ENCODE measurements around the gene MDM1. TPM values are rescaled to one million over a fixed set of nuclear protein-coding genes. Genes with fewer than 3 reads are reported as not detected.

Gene MDM1, protein sequence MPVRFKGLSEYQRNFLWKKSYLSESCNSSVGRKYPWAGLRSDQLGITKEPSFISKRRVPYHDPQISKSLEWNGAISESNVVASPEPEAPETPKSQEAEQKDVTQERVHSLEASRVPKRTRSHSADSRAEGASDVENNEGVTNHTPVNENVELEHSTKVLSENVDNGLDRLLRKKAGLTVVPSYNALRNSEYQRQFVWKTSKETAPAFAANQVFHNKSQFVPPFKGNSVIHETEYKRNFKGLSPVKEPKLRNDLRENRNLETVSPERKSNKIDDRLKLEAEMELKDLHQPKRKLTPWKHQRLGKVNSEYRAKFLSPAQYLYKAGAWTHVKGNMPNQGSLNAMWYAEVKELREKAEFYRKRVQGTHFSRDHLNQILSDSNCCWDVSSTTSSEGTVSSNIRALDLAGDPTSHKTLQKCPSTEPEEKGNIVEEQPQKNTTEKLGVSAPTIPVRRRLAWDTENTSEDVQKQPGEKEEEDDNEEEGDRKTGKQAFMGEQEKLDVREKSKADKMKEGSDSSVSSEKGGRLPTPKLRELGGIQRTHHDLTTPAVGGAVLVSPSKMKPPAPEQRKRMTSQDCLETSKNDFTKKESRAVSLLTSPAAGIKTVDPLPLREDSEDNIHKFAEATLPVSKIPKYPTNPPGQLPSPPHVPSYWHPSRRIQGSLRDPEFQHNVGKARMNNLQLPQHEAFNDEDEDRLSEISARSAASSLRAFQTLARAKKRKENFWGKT
- polyA plus RNA-seq (2011; rRNA removed), result 8.5 and 14.9 TPM in 2 replicates
- 2.3 and 2.8 TPM in 2 replicates for polyA minus RNA-seq (2011; rRNA and poly(A)+ RNA removed)

DNA sequence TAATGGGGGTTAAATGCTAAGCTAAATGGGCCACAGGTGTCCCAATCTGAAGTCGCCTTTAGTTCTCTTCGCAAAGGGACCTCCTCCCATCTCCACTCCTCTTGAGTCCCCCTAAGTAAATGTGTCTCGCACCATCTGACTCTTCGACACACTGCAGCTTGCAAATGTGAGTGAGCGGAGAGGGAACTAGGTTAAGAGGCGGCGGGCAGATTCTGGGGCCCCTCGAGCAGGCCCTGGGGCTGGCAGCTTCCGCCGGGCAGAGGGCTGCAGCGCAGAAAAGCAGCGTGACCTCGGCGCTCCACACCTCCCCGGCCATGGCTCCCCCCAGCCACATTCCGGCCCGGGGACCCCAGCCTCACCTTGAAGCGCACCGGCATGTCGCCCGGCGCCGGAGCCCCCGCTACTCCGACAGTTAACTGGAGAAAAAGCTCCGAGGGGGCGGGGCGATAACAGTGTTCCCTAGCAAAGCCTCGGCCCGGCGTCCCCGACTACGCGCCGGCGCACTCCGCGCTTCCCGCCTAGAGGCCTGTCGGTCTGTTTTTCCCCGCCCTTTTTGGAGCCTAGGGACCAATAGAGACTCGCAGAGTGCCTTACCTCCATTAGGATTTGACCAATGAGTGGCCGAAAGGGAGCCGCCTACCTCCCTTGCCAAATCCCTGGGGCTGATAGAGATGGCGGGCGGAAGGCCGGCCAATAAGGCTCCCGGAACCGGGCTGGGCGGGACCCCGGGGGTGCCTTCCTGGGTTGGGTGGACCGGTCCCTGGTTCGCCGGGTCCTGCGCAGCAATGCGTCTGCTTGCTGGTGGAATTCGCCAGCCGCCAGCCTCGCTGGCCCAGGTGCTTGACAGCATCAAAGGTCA is at the start of gene MDM1:
Gene MDM1 (minus strand): TSS at position 494 of the 859 bp plus-strand sequence. CDS start 117 bp downstream, at position 377.
- Histone ChIP-seq H3K4me3 (ENCODE audit: low read depth, low read length) (peak within 1 kb of the TSS; percentile 90), H3K36me3 (ENCODE audit: control insufficient read depth, insufficient read depth, low read length) (no peaks in the 10 kb centered on the region), H3K27me3 (ENCODE audit: control insufficient read depth, insufficient read depth, low read length) (peaks cover 2% of the 10 kb centered on the region)
- TF ChIP-seq, protein P1, sequence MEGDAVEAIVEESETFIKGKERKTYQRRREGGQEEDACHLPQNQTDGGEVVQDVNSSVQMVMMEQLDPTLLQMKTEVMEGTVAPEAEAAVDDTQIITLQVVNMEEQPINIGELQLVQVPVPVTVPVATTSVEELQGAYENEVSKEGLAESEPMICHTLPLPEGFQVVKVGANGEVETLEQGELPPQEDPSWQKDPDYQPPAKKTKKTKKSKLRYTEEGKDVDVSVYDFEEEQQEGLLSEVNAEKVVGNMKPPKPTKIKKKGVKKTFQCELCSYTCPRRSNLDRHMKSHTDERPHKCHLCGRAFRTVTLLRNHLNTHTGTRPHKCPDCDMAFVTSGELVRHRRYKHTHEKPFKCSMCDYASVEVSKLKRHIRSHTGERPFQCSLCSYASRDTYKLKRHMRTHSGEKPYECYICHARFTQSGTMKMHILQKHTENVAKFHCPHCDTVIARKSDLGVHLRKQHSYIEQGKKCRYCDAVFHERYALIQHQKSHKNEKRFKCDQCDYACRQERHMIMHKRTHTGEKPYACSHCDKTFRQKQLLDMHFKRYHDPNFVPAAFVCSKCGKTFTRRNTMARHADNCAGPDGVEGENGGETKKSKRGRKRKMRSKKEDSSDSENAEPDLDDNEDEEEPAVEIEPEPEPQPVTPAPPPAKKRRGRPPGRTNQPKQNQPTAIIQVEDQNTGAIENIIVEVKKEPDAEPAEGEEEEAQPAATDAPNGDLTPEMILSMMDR (IDR thresholded peaks at IDR 0.05; ENCODE audit: insufficient read depth, low read depth, low read length), result no peak
- DNase-seq (ENCODE audit: low read depth), result peak; percentile 90
- CTCF ChIA-PET, result interaction anchor here (1.2 kb wide), 1 partner anchor 15 kb away, joined by 5 read pairs; no protein-coding TSS in a partner anchor
- POLR2A ChIA-PET, result no interaction called here

DNA sequence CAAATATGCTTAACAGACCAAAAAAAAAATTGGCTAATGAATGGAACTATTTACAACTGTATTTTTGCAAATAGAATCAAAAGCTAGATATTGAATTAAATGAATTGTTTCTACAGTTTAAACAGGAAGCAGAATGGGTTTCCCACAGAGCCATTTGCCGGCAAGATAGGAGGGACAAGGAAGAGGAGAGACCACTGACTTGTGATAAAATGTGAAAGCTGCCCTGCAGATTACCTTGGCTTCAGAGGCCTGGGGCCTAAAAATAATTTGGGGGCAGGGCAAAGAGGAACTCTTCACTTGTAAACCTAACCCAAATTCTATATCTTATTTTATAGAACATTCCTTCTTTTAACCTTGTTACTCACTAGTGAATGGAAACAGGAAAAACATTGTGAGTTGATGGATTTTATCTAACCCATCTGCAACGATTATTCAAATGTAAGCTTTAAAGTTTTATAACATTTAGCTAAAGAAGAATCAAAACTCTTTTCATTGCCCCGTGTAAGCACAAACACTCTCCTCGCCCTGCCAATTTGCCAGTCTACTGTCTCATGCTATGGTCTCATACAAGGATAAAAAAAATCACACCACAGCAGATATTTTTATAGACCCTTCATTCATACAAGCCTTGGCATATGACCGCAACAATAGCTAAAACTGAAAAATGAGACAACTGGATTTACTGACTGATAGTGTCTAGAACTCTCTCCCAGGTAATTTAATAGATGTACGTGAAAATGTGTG is 49.5 kb upstream of the MDM1 start:
- Histone ChIP-seq H3K27me3 (ENCODE audit: control insufficient read depth, insufficient read depth, low read length) (no peaks in the 10 kb centered on the region), H3K36me3 (ENCODE audit: control insufficient read depth, insufficient read depth, low read length) (no peaks in the 10 kb centered on the region), H3K4me3 (ENCODE audit: low read depth, low read length) (no peak overlapping the region)
- TF ChIP-seq, protein P1 (IDR thresholded peaks at IDR 0.05; ENCODE audit: insufficient read depth, low read depth, low read length), result no peak
- CTCF ChIA-PET, result interaction anchor here (0.6 kb wide), 1 partner anchor 93 kb away, joined by 3 read pairs; no protein-coding TSS in a partner anchor
- POLR2A ChIA-PET, result no interaction called here
- no peak for DNase-seq (ENCODE audit: low read depth)

DNA sequence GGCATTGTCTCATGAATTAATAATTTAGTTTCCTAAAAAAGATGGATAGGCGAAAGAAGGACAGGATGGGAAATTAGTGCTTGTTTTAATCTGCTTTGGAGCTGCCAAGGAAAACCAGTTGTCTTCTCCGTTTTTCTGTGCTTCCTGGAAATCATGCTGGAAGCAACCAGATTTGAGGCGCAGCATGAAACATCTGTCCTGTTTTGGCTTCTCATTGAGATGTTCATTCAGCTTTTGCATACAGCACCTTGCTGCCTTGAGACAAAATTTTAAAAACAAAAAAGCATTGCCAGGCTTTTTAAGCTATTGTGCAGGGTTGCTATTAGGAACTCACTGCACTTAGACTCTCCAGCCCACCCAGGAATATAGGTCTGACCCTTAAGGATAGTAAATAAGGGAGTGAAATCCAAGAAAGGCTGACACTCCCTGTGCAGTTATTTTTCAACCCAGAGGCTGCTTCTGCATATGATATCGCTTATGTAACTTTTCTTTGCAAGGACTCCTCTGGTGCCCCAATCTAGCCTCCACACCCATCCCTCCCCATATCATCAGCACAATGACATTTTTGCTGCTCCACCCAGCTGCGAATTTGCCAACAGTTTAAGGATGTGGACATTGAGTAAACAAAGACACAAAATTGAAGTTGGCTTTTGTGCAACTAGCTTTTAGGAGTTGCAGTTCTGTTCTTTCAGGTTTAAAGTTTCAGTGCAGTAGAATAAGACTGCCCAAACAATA is 46.9 kb upstream of the MDM1 start:
- no peak overlapping the region for H3K4me3 ChIP-seq (ENCODE audit: low read depth, low read length)
- CTCF ChIA-PET, result interaction anchor here (1.3 kb wide), 1 partner anchor 9 kb away, joined by 4 read pairs; no protein-coding TSS in a partner anchor
- H3K27me3 ChIP-seq (ENCODE audit: control insufficient read depth, insufficient read depth, low read length), result no peaks in the 10 kb centered on the region
- H3K36me3 ChIP-seq (ENCODE audit: control insufficient read depth, insufficient read depth, low read length), result no peaks in the 10 kb centered on the region
- POLR2A ChIA-PET, result interaction anchor here (0.6 kb wide), 1 partner anchor 84 kb away, joined by 3 read pairs; no protein-coding TSS in a partner anchor
- TF ChIP-seq, protein P1 (IDR thresholded peaks at IDR 0.05; ENCODE audit: insufficient read depth, low read depth, low read length), result no peak
- no peak for DNase-seq (ENCODE audit: low read depth)

DNA sequence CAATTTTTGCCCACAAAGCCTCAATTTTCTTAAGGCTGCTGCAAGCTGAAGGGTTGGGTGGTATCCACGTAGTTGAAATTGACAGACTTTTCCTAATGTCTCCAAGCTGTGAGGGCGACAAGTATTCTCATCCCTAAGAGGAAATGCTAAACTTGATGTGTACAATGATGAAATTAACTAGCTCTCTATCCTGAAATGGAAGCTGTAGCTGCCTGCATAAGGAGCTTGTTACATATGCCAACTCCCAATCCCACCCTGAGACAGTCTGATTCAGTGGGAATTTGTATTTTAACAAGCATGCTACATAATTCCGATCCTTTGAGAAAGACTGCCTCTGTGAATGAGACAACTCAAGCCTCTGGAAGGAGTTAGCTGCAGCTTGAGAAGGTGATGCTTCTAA is 45.7 kb upstream of the MDM1 start:
- ChIA-PET CTCF (interaction anchor here (1.3 to 1.5 kb wide), 2 partner anchors 8 to 10 kb away, joined by 4 read pairs; no protein-coding TSS in a partner anchor), POLR2A (no interaction called here)
- Histone ChIP-seq H3K36me3 (ENCODE audit: control insufficient read depth, insufficient read depth, low read length) (no peaks in the 10 kb centered on the region), H3K27me3 (ENCODE audit: control insufficient read depth, insufficient read depth, low read length) (no peaks in the 10 kb centered on the region), H3K4me3 (ENCODE audit: low read depth, low read length) (no peak overlapping the region)
- no peak for DNase-seq (ENCODE audit: low read depth)
- TF ChIP-seq, protein P1 (IDR thresholded peaks at IDR 0.05; ENCODE audit: insufficient read depth, low read depth, low read length), result no peak
